NCI-H2227 treated with DMSO at 0.1 percent for 48 hours (cell line): ENCODE results near the gene ADH1B.
"Not testable (repeated sequence)": the region's sequence is repeated elsewhere in the genome, so short reads cannot be mapped to it uniquely, and the experiment has no call there.

Source experiments
- DNase-seq: peaks from one replicate; lab custom pipeline; 2025; lab: John Stamatoyannopoulos, UW

Gene ADH1B

DNA sequence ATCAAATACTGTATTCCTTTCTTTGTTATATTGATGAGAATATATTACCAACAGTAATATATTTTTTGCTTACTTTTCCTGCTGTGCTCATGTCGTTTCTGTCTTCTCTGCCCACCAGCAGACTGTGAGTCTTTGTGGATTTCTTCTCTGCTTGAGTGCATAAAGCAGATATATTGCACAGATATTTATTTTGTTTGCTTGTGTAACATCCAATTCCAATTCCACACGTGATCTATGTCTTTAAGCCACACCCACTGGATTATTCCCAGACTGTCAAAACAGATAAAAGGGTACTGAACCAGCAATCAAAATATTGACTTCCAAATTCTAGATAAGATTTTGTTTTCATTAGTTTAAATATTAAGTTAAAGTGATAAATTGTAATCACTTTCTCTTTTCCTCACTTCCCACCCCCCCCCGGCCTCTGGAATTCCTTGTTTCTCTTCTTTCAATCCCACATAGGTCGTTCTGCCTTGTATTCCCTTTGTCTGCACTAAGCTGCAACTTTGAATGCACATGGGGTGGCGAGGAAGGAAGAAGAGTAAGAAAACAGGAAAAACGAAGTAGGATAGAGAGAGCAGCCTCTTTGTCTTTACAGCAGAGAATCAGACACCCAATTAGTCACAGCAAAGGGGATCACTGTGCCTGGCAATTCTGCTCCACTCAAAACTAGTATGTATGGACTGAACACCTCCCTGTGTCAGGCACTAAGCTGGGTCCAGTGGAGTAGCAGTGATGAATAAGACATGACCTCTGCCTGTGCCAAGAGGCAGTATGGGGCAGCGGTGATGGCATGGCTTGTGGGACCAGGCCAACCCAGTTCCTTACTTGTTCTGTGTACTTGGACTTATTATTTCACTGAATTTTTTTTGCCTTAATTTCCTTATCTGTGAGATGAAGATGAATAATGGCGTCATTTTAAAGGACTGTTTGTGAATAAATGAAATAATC lies at the start of gene ADH1B:
Gene ADH1B (minus strand): TSS at position 161 of the 951 bp plus-strand sequence. CDS start 70 bp downstream, at position 91.
- no peak for DNase-seq

GRCh38 chr4:99367817-99368216 lies 46.6 kb upstream of the ADH1B start:
- DNase-seq = not testable (repeated sequence)

DNA sequence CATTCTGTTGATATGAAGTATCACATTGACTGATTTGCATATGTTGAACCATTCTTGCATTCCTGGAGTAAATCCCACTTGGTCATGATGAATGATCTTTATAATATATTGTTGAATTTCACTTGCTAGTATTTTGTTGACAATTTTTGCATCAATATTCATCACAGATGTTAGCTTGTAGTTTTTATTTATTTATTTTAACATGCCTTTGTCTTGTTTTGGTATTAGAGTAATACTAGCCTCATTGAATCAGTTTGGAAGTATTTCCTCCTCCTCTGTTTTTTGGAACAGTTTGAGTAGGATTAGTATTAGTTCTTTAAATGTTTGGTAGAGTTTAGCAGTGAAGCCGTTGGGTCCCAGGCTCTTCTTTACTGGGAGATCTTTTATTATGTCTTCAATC lies 45.3 kb upstream of the ADH1B start:
- no peak for DNase-seq

DNA sequence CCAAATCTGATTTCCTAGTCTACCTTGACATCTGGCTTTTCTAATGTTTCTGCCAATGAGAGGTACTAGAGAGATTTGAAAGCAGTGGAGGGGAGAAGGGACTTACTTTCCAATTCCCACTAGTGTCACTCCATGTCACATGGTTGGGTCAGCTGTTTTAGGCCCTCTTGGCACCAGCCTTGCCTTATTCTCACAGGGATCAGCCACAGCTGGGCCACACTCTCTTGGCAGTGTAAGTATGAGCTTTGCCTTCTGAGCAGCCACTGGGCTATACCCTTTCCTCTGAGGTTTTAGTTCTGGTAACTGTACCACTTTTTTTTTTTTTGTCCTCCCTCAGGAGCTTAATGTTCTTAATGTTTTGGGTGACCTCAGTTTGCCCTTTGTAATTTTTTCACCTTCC lies 41.6 kb upstream of the ADH1B start:
- DNase-seq = no peak

- no peak for DNase-seq
These were observed 40.7 kb upstream of the ADH1B start for GRCh38 chr4:99361899-99362275.

DNA sequence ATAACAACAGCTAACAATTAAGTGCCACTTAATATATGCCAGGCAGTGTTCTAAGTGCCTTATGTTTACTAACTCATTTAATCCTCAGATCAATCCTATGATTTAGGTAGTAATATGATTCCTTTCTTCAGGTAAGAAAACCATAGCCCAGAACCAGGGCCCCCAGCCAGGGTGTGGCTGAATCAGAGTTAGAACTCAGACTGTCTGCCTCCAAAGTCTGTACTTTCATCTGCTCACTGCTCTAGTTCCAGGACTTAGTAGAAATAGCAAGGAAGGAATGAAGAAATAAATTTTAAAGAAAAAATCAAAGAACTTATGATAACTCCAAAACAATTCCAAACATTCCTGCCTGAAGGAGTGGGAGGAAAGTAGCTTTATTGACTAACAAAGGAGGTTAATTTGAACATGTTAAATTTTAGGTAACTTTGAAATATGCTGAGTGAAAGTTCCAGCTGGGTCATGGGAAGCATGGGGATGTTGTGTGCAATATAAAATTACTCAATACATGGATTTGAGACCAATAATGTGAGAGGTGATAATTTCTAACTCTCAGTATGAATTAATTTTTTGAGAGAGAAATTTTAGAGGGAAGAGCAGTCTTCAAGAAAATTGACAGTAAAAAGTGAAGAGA lies 40.2 kb upstream of the ADH1B start:
- no peak for DNase-seq

GRCh38 chr4:99359480-99360204 lies 38.4 kb upstream of the ADH1B start:
- no peak for DNase-seq

DNA sequence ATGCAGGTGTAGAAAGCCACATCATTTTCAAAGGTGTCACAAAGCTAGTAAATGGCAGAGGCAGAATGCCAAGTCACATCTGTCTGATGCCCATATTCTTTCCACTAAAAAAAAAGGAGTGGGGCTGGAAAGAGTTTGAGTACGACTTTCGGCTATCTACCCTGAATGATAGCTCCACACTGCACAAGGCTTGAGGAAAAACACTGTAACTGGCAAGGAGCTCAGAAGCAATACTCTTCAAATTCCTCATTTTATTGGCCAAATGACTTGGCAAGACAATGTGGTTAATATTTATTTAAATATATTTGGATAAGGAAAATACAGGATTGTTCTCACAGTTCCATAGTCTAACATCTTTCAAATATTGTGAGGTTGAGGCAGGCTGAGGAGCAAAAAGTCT lies 36.7 kb upstream of the ADH1B start:
- no peak for DNase-seq

GRCh38 chr4:99356992-99357391 lies 35.8 kb upstream of the ADH1B start:
- DNase-seq = no peak

- not testable (repeated sequence) for DNase-seq
These were observed 34.9 kb upstream of the ADH1B start for GRCh38 chr4:99356149-99356548.

DNA sequence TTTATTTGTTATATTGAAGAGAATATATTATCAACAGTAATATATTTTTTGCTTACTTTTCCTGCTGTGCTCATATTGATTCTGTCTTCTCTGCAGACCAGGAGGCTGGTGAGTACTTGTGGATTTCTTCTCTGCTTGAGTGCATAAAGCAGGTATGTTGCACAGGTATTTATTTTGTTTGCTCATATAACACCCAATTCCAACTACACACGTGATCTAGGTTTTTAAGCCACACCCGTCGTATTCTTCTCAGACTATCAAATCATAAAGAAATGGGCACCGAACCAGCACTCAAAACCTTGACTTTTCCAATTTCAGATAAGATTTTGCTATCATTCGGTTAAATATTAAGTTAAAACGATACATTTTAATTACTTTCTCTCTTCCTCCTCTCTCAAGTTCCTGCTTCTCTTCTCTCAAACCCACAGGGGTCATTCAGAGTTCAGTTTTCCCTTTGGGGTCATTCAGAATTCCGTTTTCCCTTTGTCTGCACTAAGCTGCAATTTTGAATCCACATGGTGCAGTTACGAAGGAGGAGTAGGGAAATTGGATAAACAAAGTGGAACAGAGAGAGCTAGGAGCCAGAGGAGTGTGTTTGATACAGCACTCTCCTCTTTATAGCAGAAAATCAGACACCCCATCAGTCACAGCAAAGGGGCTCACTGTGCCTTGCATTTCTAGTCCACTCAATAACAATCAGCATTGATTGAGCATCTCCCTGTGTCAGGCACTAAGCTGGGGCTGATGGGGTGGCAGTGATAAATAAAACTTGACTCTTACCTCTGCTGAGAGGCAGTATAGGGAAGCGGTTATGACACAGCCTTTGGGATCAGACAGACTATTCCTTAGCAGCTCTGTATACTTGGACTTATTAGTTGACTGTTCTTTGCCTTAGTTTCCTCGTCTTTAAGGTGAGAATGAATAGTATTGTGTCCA lies 31.7 kb upstream of the ADH1B start, which contains the start of gene ADH1C:
Gene ADH1C (minus strand): TSS at position 145 of the 936 bp plus-strand sequence. CDS start 71 bp downstream, at position 74.
- DNase-seq = no peak

- no peak for DNase-seq
These were observed 30.3 kb upstream of the ADH1B start for GRCh38 chr4:99351487-99351886.

DNA sequence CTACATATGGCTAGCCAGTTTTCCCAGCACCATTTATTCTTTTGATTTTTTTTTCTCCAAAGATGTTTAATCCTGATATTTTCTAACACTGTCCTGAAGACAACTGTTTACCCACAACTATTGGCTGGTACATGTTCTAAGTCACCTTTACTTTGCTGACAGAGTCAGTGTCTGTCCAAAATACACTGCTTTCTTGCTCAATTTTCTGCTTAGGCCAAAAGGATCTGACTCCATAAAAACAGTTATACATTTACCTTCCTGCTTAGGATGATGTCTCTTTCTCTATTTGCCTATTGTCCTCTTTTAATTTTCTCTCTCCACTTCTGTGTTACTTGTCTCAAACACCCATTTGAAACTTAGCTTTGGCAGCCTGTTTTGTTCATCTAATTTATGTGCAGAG lies 28.1 kb upstream of the ADH1B start:
- no peak for DNase-seq

- not testable (repeated sequence) for DNase-seq
These were observed 21.4 kb upstream of the ADH1B start for GRCh38 chr4:99342624-99343023.

GRCh38 chr4:99341426-99341825 lies 20.2 kb upstream of the ADH1B start:
- DNase-seq = no peak

DNA sequence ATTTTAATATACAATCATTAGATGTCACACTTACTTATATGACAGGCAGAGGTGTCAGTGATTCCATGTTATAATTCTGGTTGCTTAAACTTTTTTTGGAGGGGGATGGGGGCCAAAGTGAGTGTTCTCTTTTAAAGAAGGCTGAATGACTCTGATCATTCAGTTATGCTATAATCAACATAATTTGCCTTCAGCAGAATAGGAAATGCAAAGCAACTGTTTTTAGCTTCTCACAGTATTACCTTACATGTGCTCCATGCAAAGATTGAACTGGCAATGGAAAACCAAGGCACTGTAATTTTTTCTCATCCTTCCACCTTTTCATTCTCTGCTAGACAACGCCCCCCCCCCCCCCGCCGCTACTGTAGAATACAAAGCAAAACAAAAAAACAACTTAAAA lies 18.0 kb upstream of the ADH1B start:
- DNase-seq = no peak

DNA sequence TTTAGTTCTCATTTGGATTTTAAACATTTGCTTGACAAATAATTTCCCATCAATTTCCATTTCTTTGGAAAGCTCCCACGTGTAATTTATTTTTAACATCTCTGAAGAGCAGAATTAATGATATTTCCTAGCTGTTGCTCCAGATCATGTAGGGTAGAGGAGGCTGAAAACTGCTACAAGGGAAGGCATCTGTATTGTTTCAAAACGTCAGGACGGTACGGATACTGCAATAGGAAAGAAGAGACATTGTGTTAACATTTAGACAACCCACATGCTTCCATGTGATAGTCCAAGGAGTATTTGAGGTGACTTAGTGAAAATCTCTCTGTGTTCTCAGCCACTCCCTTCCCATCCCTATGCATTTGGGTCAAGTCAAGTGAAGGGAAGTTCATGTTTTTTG lies 15.4 kb upstream of the ADH1B start:
- no peak for DNase-seq

GRCh38 chr4:99334880-99335279 lies 13.7 kb upstream of the ADH1B start:
- DNase-seq = no peak

DNA sequence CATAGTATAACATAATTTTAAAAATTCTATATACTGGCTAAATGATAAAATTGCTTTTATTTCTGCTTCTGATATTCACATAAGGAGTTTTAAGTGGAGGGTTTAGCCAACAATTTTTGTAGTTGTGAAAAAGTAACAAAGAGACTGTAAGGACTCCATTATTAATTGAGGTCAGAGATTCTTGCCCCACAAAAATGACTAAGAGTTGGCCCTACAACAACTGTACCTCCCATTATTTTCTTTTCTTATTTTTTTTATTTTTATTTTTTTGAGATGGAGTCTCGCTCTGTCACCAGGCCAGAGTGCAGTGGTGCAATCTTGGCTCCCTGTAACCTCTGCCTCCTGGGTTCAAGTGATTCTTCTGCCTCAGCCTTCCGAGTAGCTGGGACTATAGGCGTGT lies 9.4 kb upstream of the ADH1B start:
- DNase-seq = no peak

- DNase-seq = no peak
These were observed 8.7 kb upstream of the ADH1B start for GRCh38 chr4:99329876-99330275.

DNA sequence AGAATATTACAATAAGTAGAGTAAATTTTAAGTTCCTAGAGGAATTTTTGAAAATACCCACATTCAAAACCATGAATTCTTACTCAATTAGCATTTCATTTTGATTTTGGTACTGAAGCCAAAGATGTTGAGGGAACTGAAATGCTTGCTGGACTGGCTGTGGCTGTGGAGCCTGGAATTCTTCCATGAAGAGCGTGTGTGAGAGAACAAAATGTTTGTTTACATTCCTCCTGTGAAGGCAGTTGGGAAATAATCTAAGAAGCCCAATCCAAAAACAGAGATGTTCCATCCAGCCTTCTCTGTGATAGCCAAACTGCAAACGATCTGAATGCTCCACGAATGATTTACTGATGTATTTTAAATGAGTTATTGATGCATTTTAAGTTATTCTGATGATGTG lies 3.8 kb upstream of the ADH1B start:
- no peak for DNase-seq
